IMR-90 (cell line): ENCODE measurements around the gene BMP8B. TPM values are rescaled to one million over a fixed set of nuclear protein-coding genes. Genes with fewer than 3 reads are reported as not detected.

ENCODE experiments used
- ATAC-seq: fragments of 200-7000 bp; cut with Tn5 transposase; 2 replicates; pipeline ENCODE4 v1.9.1; 2020; ENCODE audit warnings: low read depth, mild to moderate bottlenecking, moderate library complexity
- BruUV-seq: library from RNA; stranded (reverse); fragments of 400-500 nt; replicated peaks from 2 replicates; lab custom pipeline; 2021; lab: Mats Ljungman, UMichigan
- CTCF ChIA-PET: fragments of 300-600 bp; formaldehyde crosslinking; extraction: SDS; loops from one replicate; lab custom pipeline; 2021; ENCODE audit warnings: antibody characterized with exemption; lab: Yijun Ruan, JAX
- POLR2A ChIA-PET: fragments of 300-600 bp; sonication (Branson Sonifier 250); formaldehyde crosslinking; loops from one replicate; lab custom pipeline; 2022; ENCODE audit warnings: antibody characterized with exemption; ENCODE audit not compliant: unreplicated experiment; lab: Charles Lee
- DNase-seq: peaks from one replicate; pipeline ENCODE4 v3.0.0; 2013
- H2AFZ ChIP-seq: replicated peaks from 2 replicates; pipeline ENCODE3; 2013; ENCODE audit warnings: low read length, mild to moderate bottlenecking; ENCODE audit not compliant: poor library complexity
- H2AK5ac ChIP-seq: 2 replicates; pipeline ENCODE4 v1.6.1; 2013; ENCODE audit warnings: low read depth, low read length, inconsistent platforms
- H2AK9ac ChIP-seq: replicated peaks from 2 replicates; pipeline ENCODE3; 2013; ENCODE audit warnings: mild to moderate bottlenecking, low read depth, low read length, moderate library complexity; ENCODE audit not compliant: poor library complexity
- H2BK120ac ChIP-seq: 2 replicates; pipeline ENCODE4 v1.6.1; 2013; ENCODE audit warnings: low read depth, low read length, inconsistent platforms
- H2BK15ac ChIP-seq: 3 replicates; pipeline ENCODE4 v1.6.1; 2013; ENCODE audit warnings: low read depth, low read length, inconsistent platforms
- H2BK20ac ChIP-seq: 2 replicates; pipeline ENCODE4 v1.6.1; 2013; ENCODE audit warnings: low read depth, mild to moderate bottlenecking, inconsistent platforms, low read length, moderate library complexity
- H2BK5ac ChIP-seq: 2 replicates; pipeline ENCODE4 v1.6.1; 2013; ENCODE audit warnings: mild to moderate bottlenecking, low read depth, low read length, inconsistent platforms; ENCODE audit not compliant: poor library complexity, severe bottlenecking
- H3K14ac ChIP-seq: replicated peaks from 2 replicates; pipeline ENCODE4 v1.6.1; 2013; ENCODE audit warnings: low read depth, low read length, inconsistent platforms
- H3K18ac ChIP-seq: 2 replicates; pipeline ENCODE4 v1.6.1; 2013; ENCODE audit warnings: low read depth, low read length, control low read depth
- H3K23ac ChIP-seq: 2 replicates; pipeline ENCODE4 v1.6.1; 2013; ENCODE audit warnings: low read depth, low read length, inconsistent platforms
- H3K27ac ChIP-seq: 2 replicates; pipeline ENCODE4 v1.5.1; 2013; ENCODE audit warnings: mild to moderate bottlenecking, control low read depth, low read length; ENCODE audit not compliant: insufficient read depth
- H3K27me3 ChIP-seq: 2 replicates; pipeline ENCODE4 v1.6.1; 2013; ENCODE audit warnings: low read length; ENCODE audit not compliant: control insufficient read depth, insufficient read depth
- H3K36me3 ChIP-seq: 2 replicates; pipeline ENCODE4 v1.6.1; 2013; ENCODE audit warnings: low read length, mixed read lengths; ENCODE audit not compliant: control insufficient read depth, insufficient read depth
- H3K4ac ChIP-seq: 2 replicates; pipeline ENCODE4 v1.6.1; 2013; ENCODE audit warnings: low read depth, low read length, inconsistent platforms
- H3K4me1 ChIP-seq: 2 replicates; pipeline ENCODE4 v1.6.1; 2013; ENCODE audit warnings: low read length, mixed read lengths; ENCODE audit not compliant: control insufficient read depth, insufficient read depth
- H3K4me2 ChIP-seq: 2 replicates; pipeline ENCODE4 v1.6.1; 2013; ENCODE audit warnings: low read depth, mild to moderate bottlenecking, control low read depth, low read length, moderate library complexity
- H3K4me3 ChIP-seq: 2 replicates; pipeline ENCODE4 v1.5.1; 2013; ENCODE audit warnings: low read depth, mild to moderate bottlenecking, control low read depth, low read length, moderate library complexity; ENCODE audit not compliant: insufficient read depth
- H3K56ac ChIP-seq: 2 replicates; pipeline ENCODE4 v1.6.1; 2013; ENCODE audit warnings: low read length, inconsistent platforms; ENCODE audit not compliant: insufficient read depth; ENCODE audit errors: extremely low read depth
- H3K79me1 ChIP-seq, 2 experiments: 2 replicates each; pipeline ENCODE4 v1.6.1; 2013; ENCODE audit warnings: low read length in 2 of 2, inconsistent platforms in 1 of 2, low read depth in 1 of 2
- H3K9ac ChIP-seq: 2 replicates; pipeline ENCODE4 v1.6.1; 2013; ENCODE audit warnings: low read depth, low read length, control low read depth
- H3K9me1 ChIP-seq: 2 replicates; pipeline ENCODE4 v1.6.1; 2013; ENCODE audit warnings: low read length, inconsistent platforms; ENCODE audit not compliant: insufficient read depth
- H3K9me3 ChIP-seq: 2 replicates; pipeline ENCODE4 v1.6.1; 2013; ENCODE audit warnings: low read length; ENCODE audit not compliant: control insufficient read depth, insufficient read depth
- H4K20me1 ChIP-seq: 2 replicates; pipeline ENCODE4 v1.6.1; 2013; ENCODE audit warnings: low read length, inconsistent platforms; ENCODE audit not compliant: insufficient read depth
- H4K5ac ChIP-seq: 2 replicates; pipeline ENCODE4 v1.6.1; 2013; ENCODE audit warnings: mild to moderate bottlenecking, low read depth, low read length, control low read depth
- H4K8ac ChIP-seq, 2 experiments: 2 replicates each; pipeline ENCODE4 v1.6.1; 2013; ENCODE audit warnings: low read depth in 2 of 2, low read length in 2 of 2, control low read depth in 1 of 2, inconsistent platforms in 1 of 2
- H4K91ac ChIP-seq: 2 replicates; pipeline ENCODE4 v1.6.1; 2013; ENCODE audit warnings: low read depth, low read length, inconsistent platforms; ENCODE audit not compliant: insufficient read depth
- SMC3 ChIP-seq: fragments of 150-350 bp; IDR thresholded peaks from 2 replicates; pipeline ENCODE4 v1.6.1; 2016; ENCODE audit warnings: low read depth, mild to moderate bottlenecking, antibody characterized with exemption, low read length, moderate library complexity
- WGBS, 2 experiments: methylation state at CpG; one replicate each; pipeline versions ENCODE4 v1.1.5 to v1.1.7; 2013; ENCODE audit warnings: missing lambda C conversion rate in 2 of 2; ENCODE audit not compliant: insufficient read length in 1 of 2; ENCODE audit errors: extremely low coverage in 2 of 2; 5-methylcytosine and 5-hydroxymethylcytosine counted together
- dilution Hi-C: fragments of 300-500 bp; cut with HindIII; formaldehyde crosslinking; loops from one replicate; pipeline ENCODE4 v1.14.3; 2018; ENCODE audit warnings: low sequenced_read_pairs; ENCODE audit not compliant: unreplicated experiment
- in situ Hi-C: fragments of 300-500 bp; cut with MboI; formaldehyde crosslinking; loops from 3 replicates; pipeline ENCODE4 v1.14.3; 2019; ENCODE audit warnings: low sequenced_read_pairs, inconsistent platforms, mixed read lengths
- intact Hi-C: fragments of 100-400 bp; cut with micrococcal nuclease; formaldehyde crosslinking; loops from 2 replicates; pipeline ENCODE4 v1.10.0; 2022
- polyA plus RNA-seq, 3 experiments: library from polyadenylated mRNA; depleted of rRNA; stranded (reverse); fragments of >200 nt; gene quantifications; 2 replicates each; pipeline ENCODE4 v1.2.3, GENCODE V29; 2012; ENCODE audit warnings: low replicate concordance in 1 of 3
- total RNA-seq: library from RNA; depleted of rRNA; stranded (reverse); fragments of >200 nt; gene quantifications from 2 replicates; pipeline ENCODE4 v1.2.3, GENCODE V29; 2012

BMP8B gene
- total and polyA plus RNA-seq, 2 of the 4 experiments (the other 2 are of a cell fraction): not detected

- Histone ChIP-seq H3K23ac (no peak overlapping the region), H3K79me1 (no peaks in the 10 kb centered on the region), H3K27me3 (peaks cover 23% of the 10 kb centered on the region), H4K20me1 (no peaks in the 10 kb centered on the region), H2BK15ac (no peak overlapping the region), H3K9me3 (no peaks in the 10 kb centered on the region), H4K8ac (no peak overlapping the region), H3K27ac (no peak overlapping the region), H3K4ac (no peak overlapping the region), H4K91ac (no peak overlapping the region), H3K4me2 (no peak overlapping the region), H3K9ac (no peak overlapping the region), H3K18ac (no peak overlapping the region), H3K14ac (no peak overlapping the region), H2AFZ (no peak overlapping the region), H2BK120ac (no peak overlapping the region), H3K4me1 (0 out of 2 replicates have a peak, but pooled peaks cover 2% of the 10 kb centered on the region), H2BK5ac (no peak overlapping the region), H2AK5ac (no peak overlapping the region), H3K4me3 (no peak overlapping the region), H4K5ac (no peak overlapping the region), H2BK20ac (no peak overlapping the region), H3K9me1 (0 out of 2 replicates have a peak, but pooled peaks cover 6% of the 10 kb centered on the region), H3K56ac (no peak overlapping the region), H3K36me3 (no peaks in the 10 kb centered on the region), H2AK9ac (no peak overlapping the region)
- intact Hi-C loops (no loop called here), dilution Hi-C loops (no loop called here), in situ Hi-C loops (no loop called here)
- ATAC-seq: no peak
- no TSS peak for BruUV-seq
- WGBS, 2 experiments: 0% methylated on average over 1 of the region's 1 CpG; no CpG with 5 or more reads in 1 of the 2 experiments
- TF ChIP-seq SMC3: no peak
- no peak for DNase-seq
- ChIA-PET CTCF (interaction anchor here (0.6 kb wide), 1 partner anchor 59 kb away, joined by 3 read pairs; no protein-coding TSS in a partner anchor), POLR2A (no interaction called here)
Measured at GRCh38 chr1:39795651-39796050, 7.0 kb upstream of the BMP8B start.
